Measurements from ENCODE around the gene FBXL16.

The FBXL16 gene

GRCh38 chr16:672371-672770 lies 33.2 kb downstream of the FBXL16 start:
- Histone ChIP-seq H3K79me1 (replicated peaks; ENCODE audit: low read length, poor library complexity, severe bottlenecking) (peaks cover 23% of the 10 kb centered on the region), H2BK12ac (ENCODE audit: low read length in 2 of 2) (no peak overlapping the region), H4K91ac (ENCODE audit: low read length) (peak overlapping the region; percentile 46), H2BK5ac (ENCODE audit: low read depth, low read length, poor library complexity, severe bottlenecking) (no peak overlapping the region), H3K14ac (ENCODE audit: low read length in 2 of 2) (no peak overlapping the region), H4K8ac (ENCODE audit: low read length) (no peak overlapping the region), H3K9ac (ENCODE audit: low read length) (no peak overlapping the region), H3K4me3 (ENCODE audit: insufficient read depth in 1 of 2, low read depth in 1 of 2, low read length in 2 of 2) (no peak overlapping the region), H2AK5ac (ENCODE audit: low read length, severe bottlenecking) (no peak overlapping the region), H3K18ac (ENCODE audit: low read depth in 1 of 2, low read length in 2 of 2) (no peak overlapping the region), H2BK120ac (ENCODE audit: low read depth, low read length) (no peak overlapping the region), H3K9me3 (ENCODE audit: control insufficient read depth, low read length) (no peaks in the 10 kb centered on the region), H3K4me2 (ENCODE audit: low read length, poor library complexity, severe bottlenecking) (no peak overlapping the region), H2BK15ac (ENCODE audit: low read depth, poor library complexity, severe bottlenecking) (no peak overlapping the region), H3K23ac (ENCODE audit: low read length in 2 of 2) (no peak overlapping the region), H3K4me1 (ENCODE audit: control insufficient read depth, insufficient read depth, low read depth, low read length) (peaks cover 40% of the 10 kb centered on the region), H3K36me3 (ENCODE audit: control insufficient read depth in 1 of 2, insufficient read depth in 2 of 2, low read depth in 1 of 2, low read length in 2 of 2) (peaks cover 41 to 65% of the 10 kb centered on the region in 2 experiments), H2AFZ (ENCODE audit: low read depth, low read length) (no peak overlapping the region), H3K4ac (ENCODE audit: low read depth in 1 of 2, low read length in 2 of 2) (no peak overlapping the region), H3K27me3 (ENCODE audit: control insufficient read depth in 1 of 2, insufficient read depth in 1 of 2, low read length in 2 of 2) (no peaks in the 10 kb centered on the region), H3K27ac (ENCODE audit: low read length, poor library complexity, severe bottlenecking) (no peak overlapping the region)
- 98% methylated on average over 19 of the region's 19 CpGs for WGBS
- DNase-seq, result no peak

- Histone ChIP-seq H2AFZ (ENCODE audit: low read depth, low read length) (no peak overlapping the region), H3K18ac (ENCODE audit: low read depth in 1 of 2, low read length in 2 of 2) (no peak overlapping the region), H2BK5ac (ENCODE audit: low read depth, low read length, poor library complexity, severe bottlenecking) (no peak overlapping the region), H4K8ac (ENCODE audit: low read length) (no peak overlapping the region), H3K27ac (ENCODE audit: low read length, poor library complexity, severe bottlenecking) (no peak overlapping the region), H4K91ac (ENCODE audit: low read length) (no peak overlapping the region), H3K36me3 (ENCODE audit: control insufficient read depth in 1 of 2, insufficient read depth in 2 of 2, low read depth in 1 of 2, low read length in 2 of 2) (peaks cover 41 to 62% of the 10 kb centered on the region in 2 experiments), H3K23ac (ENCODE audit: low read length in 2 of 2) (no peak overlapping the region), H3K79me1 (replicated peaks; ENCODE audit: low read length, poor library complexity, severe bottlenecking) (peaks cover 23% of the 10 kb centered on the region), H3K4me3 (ENCODE audit: insufficient read depth in 1 of 2, low read depth in 1 of 2, low read length in 2 of 2) (no peak overlapping the region), H2BK15ac (ENCODE audit: low read depth, poor library complexity, severe bottlenecking) (no peak overlapping the region), H3K4ac (ENCODE audit: low read depth in 1 of 2, low read length in 2 of 2) (no peak overlapping the region), H3K4me2 (ENCODE audit: low read length, poor library complexity, severe bottlenecking) (no peak overlapping the region), H2AK5ac (ENCODE audit: low read length, severe bottlenecking) (no peak overlapping the region), H2BK120ac (ENCODE audit: low read depth, low read length) (no peak overlapping the region), H3K9me3 (ENCODE audit: control insufficient read depth, low read length) (no peaks in the 10 kb centered on the region), H2BK12ac (ENCODE audit: low read length in 2 of 2) (no peak overlapping the region), H3K14ac (ENCODE audit: low read length in 2 of 2) (no peak overlapping the region), H3K9ac (ENCODE audit: low read length) (no peak overlapping the region), H3K4me1 (ENCODE audit: control insufficient read depth, insufficient read depth, low read depth, low read length) (peaks cover 39% of the 10 kb centered on the region), H3K27me3 (ENCODE audit: control insufficient read depth in 1 of 2, insufficient read depth in 1 of 2, low read length in 2 of 2) (no peaks in the 10 kb centered on the region)
- WGBS, result 96% methylated on average over 40 of the region's 40 CpGs
- no peak for DNase-seq
Measured at GRCh38 chr16:671353-672131, 34.1 kb downstream of the FBXL16 start.

GRCh38 chr16:670485-671352 lies 34.9 kb downstream of the FBXL16 start:
- Histone ChIP-seq H2BK5ac (ENCODE audit: low read depth, low read length, poor library complexity, severe bottlenecking) (no peak overlapping the region), H3K79me1 (replicated peaks; ENCODE audit: low read length, poor library complexity, severe bottlenecking) (peaks cover 23% of the 10 kb centered on the region), H2AK5ac (ENCODE audit: low read length, severe bottlenecking) (no peak overlapping the region), H2BK12ac (ENCODE audit: low read length in 2 of 2) (no peak overlapping the region), H3K18ac (ENCODE audit: low read depth in 1 of 2, low read length in 2 of 2) (no peak overlapping the region), H3K27me3 (ENCODE audit: control insufficient read depth in 1 of 2, insufficient read depth in 1 of 2, low read length in 2 of 2) (no peaks in the 10 kb centered on the region), H2AFZ (ENCODE audit: low read depth, low read length) (no peak overlapping the region), H3K4ac (ENCODE audit: low read depth in 1 of 2, low read length in 2 of 2) (no peak overlapping the region), H3K9me3 (ENCODE audit: control insufficient read depth, low read length) (no peaks in the 10 kb centered on the region), H3K4me1 (ENCODE audit: control insufficient read depth, insufficient read depth, low read depth, low read length) (peaks cover 33% of the 10 kb centered on the region), H3K4me3 (ENCODE audit: insufficient read depth in 1 of 2, low read depth in 1 of 2, low read length in 2 of 2) (no peak overlapping the region), H3K27ac (ENCODE audit: low read length, poor library complexity, severe bottlenecking) (no peak overlapping the region), H4K91ac (ENCODE audit: low read length) (no peak overlapping the region), H3K23ac (ENCODE audit: low read length in 2 of 2) (no peak overlapping the region), H2BK15ac (ENCODE audit: low read depth, poor library complexity, severe bottlenecking) (no peak overlapping the region), H3K14ac (ENCODE audit: low read length in 2 of 2) (no peak overlapping the region), H4K8ac (ENCODE audit: low read length) (no peak overlapping the region), H2BK120ac (ENCODE audit: low read depth, low read length) (no peak overlapping the region), H3K36me3 (ENCODE audit: control insufficient read depth in 1 of 2, insufficient read depth in 2 of 2, low read depth in 1 of 2, low read length in 2 of 2) (peaks cover 43 to 68% of the 10 kb centered on the region in 2 experiments), H3K9ac (ENCODE audit: low read length) (no peak overlapping the region), H3K4me2 (ENCODE audit: low read length, poor library complexity, severe bottlenecking) (no peak overlapping the region)
- DNase-seq, result no peak
- WGBS, result 96% methylated on average over 48 of the region's 52 CpGs

- no peak overlapping the region for H2BK120ac ChIP-seq (ENCODE audit: low read depth, low read length)
- H2AFZ ChIP-seq (ENCODE audit: low read depth, low read length), result no peak overlapping the region
- 98% methylated on average over 13 of the region's 13 CpGs for WGBS
- H4K8ac ChIP-seq (ENCODE audit: low read length), result no peak overlapping the region
- H3K79me1 ChIP-seq (replicated peaks; ENCODE audit: low read length, poor library complexity, severe bottlenecking), result peaks cover 23% of the 10 kb centered on the region
- peak overlapping the region in 1 of 2 experiments; percentile 38 for H3K23ac ChIP-seq (ENCODE audit: low read length in 2 of 2)
- no peak overlapping the region for H3K9ac ChIP-seq (ENCODE audit: low read length)
- H3K4me2 ChIP-seq (ENCODE audit: low read length, poor library complexity, severe bottlenecking), result no peak overlapping the region
- H3K18ac ChIP-seq (ENCODE audit: low read depth in 1 of 2, low read length in 2 of 2), result no peak overlapping the region
- no peak overlapping the region for H2BK15ac ChIP-seq (ENCODE audit: low read depth, poor library complexity, severe bottlenecking)
- no peak overlapping the region for H3K14ac ChIP-seq (ENCODE audit: low read length in 2 of 2)
- no peak overlapping the region for H4K91ac ChIP-seq (ENCODE audit: low read length)
- H3K27ac ChIP-seq (ENCODE audit: low read length, poor library complexity, severe bottlenecking), result no peak overlapping the region
- peaks cover 22% of the 10 kb centered on the region for H3K4me1 ChIP-seq (ENCODE audit: control insufficient read depth, insufficient read depth, low read depth, low read length)
- peak overlapping the region in 1 of 2 experiments; percentile 12 for H3K4me3 ChIP-seq (ENCODE audit: insufficient read depth in 1 of 2, low read depth in 1 of 2, low read length in 2 of 2)
- H2BK5ac ChIP-seq (ENCODE audit: low read depth, low read length, poor library complexity, severe bottlenecking), result no peak overlapping the region
- H2BK12ac ChIP-seq (ENCODE audit: low read length in 2 of 2), result no peak overlapping the region
- no peaks in the 10 kb centered on the region for H3K9me3 ChIP-seq (ENCODE audit: control insufficient read depth, low read length)
- no peaks in the 10 kb centered on the region for H3K27me3 ChIP-seq (ENCODE audit: control insufficient read depth in 1 of 2, insufficient read depth in 1 of 2, low read length in 2 of 2)
- no peak for DNase-seq
- H3K36me3 ChIP-seq (ENCODE audit: control insufficient read depth in 1 of 2, insufficient read depth in 2 of 2, low read depth in 1 of 2, low read length in 2 of 2), result peaks cover 43 to 68% of the 10 kb centered on the region in 2 experiments
- H3K4ac ChIP-seq (ENCODE audit: low read depth in 1 of 2, low read length in 2 of 2), result no peak overlapping the region
- H2AK5ac ChIP-seq (ENCODE audit: low read length, severe bottlenecking), result no peak overlapping the region
Measured at GRCh38 chr16:669666-670065, 35.9 kb downstream of the FBXL16 start.
